ENCODE results near the gene GAB2.
"Not testable (repeated sequence)": the region's sequence is repeated elsewhere in the genome, so short reads cannot be mapped to it uniquely, and the experiment has no call there.

Gene GAB2

GRCh38 chr11:78281511-78281910, 136.1 kb downstream of the GAB2 start:
- no peak for DNase-seq (ENCODE audit: low read depth in 2 of 3, low spot score in 2 of 3)

- no peak for DNase-seq (ENCODE audit: low read depth in 2 of 3, low spot score in 2 of 3)
These were observed 140.2 kb downstream of the GAB2 start for GRCh38 chr11:78277314-78277994.

DNA sequence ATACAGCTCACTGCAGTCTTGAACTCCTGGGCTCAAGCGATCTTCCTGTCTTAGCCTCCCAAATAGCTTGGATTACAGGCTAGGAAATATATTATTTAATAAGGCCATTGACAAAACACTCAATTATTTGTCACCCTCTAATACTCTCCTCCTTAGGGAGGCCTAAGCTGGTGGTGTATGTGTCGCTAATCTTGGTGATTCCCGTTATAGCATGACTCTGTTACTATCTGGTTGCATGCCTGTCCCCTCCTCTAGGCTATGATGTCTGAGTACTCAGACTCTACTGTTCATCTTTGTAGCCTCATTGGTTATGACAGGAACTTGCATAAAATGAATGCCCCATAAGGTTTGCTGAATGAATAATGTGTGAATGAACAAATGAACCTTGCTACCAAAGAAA, 141.3 kb downstream of the GAB2 start:
- DNase-seq (ENCODE audit: low read depth in 2 of 3, low spot score in 2 of 3): no peak

- DNase-seq (ENCODE audit: low read depth in 2 of 3, low spot score in 2 of 3): no peak
These were observed 142.9 kb downstream of the GAB2 start for GRCh38 chr11:78274739-78275138.

DNA sequence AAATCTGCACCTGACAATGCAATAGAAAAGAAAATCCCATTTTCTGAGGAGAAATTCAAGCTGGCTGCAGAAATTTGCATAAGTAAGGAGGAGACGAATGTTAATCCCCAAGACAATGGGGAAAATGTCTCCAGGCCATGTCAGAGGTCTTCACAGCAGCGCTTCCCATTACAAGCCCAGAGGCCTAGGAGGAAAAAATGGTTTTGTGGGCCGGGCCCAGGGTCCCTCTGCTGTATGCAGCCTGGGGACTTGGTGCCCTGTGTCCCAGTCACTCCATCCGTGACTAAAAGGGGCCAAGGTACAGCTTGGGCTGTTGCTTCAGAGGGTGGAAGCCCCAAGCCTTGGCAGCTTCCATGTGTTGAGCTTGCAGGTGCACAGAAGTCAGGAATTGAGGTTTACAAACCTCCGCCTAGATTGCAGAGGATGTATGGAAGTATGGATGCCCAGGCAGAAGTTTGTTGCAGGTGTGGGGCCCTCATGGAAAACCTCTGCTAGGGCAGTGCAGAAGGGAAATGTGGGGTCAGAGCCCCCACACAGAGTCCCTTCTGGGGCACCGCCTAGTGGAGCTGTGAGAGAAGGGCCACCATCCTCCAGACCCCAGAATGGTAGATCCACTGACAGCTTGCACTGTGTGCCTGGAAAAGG, 144.9 kb downstream of the GAB2 start:
- not testable (repeated sequence) for DNase-seq (ENCODE audit: low read depth in 2 of 3, low spot score in 2 of 3)

DNA sequence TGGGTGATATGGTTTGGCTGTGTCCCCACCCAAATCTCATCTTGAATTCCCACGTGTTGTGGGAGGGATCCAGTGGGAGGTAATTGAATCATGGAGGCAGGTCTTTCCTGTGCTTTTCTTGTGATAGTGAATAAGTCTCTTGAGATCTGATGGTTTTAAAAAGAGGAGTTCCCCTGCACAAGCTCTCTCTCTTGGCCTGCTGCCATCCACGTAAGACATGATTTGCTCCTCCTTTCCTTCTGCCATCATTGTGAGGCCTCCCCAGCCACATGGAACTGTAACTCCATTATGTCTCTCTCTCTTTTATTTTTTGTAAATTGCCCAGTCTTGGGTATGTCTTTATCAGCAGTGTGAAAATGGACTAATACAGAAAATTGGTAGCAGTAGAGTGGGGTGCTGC, 145.8 kb downstream of the GAB2 start:
- DNase-seq (ENCODE audit: low read depth in 2 of 3, low spot score in 2 of 3): not testable (repeated sequence)

GRCh38 chr11:78270971-78271370, 146.6 kb downstream of the GAB2 start:
- no peak for DNase-seq (ENCODE audit: low read depth in 2 of 3, low spot score in 2 of 3)

GRCh38 chr11:78269806-78270205, 147.8 kb downstream of the GAB2 start:
- DNase-seq (ENCODE audit: low read depth in 2 of 3, low spot score in 2 of 3): no peak

- DNase-seq (ENCODE audit: low read depth in 2 of 3, low spot score in 2 of 3): no peak
These were observed 148.8 kb downstream of the GAB2 start for GRCh38 chr11:78268591-78269410.

DNA sequence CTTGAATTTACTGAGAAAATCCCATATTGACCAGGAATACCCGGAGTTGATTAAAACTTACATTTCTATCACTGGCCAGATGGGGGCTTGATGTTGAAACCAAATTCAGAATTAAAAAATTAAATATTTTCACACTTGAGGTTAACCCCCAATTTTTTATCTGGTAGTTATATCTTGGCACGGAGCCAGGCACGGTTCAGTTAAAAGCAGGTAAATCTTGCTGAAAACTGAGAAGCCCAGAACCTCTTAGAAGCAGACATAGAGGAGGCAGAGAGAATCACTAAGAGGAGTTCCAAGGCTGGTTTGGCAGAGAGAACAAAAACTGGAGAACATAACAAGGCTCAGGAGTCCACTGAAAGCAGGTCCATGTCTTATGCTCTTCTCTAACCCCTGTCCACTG, 151.2 kb downstream of the GAB2 start:
- DNase-seq (ENCODE audit: low read depth in 2 of 3, low spot score in 2 of 3): no peak

DNA sequence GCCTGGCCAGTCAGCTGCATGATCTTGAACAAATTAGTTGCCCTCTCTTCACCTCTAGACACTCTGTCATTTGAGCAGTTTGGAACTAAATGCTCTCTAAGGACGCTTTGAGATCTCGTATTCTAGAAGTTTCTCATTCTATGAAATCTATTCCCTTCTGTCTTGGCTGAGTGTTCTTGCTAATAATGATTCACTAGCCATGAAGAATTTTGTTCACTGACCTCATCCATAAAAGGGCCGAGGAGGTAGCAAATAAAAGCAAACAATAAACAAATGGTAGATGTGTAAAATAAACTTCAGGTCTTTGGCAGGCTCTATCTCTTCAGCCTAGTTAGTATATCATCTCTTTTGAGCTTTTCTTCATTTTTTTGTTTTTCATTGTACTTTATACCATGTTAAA, 152.3 kb downstream of the GAB2 start:
- DNase-seq (ENCODE audit: low read depth in 2 of 3, low spot score in 2 of 3): no peak

- DNase-seq (ENCODE audit: low read depth in 2 of 3, low spot score in 2 of 3): no peak
These were observed 154.9 kb downstream of the GAB2 start for GRCh38 chr11:78262691-78263090.

GRCh38 chr11:78262238-78262637, 155.4 kb downstream of the GAB2 start:
- DNase-seq (ENCODE audit: low read depth in 2 of 3, low spot score in 2 of 3): no peak

- DNase-seq (ENCODE audit: low read depth in 2 of 3, low spot score in 2 of 3): no peak
These were observed 155.8 kb downstream of the GAB2 start for GRCh38 chr11:78261828-78262227.

DNA sequence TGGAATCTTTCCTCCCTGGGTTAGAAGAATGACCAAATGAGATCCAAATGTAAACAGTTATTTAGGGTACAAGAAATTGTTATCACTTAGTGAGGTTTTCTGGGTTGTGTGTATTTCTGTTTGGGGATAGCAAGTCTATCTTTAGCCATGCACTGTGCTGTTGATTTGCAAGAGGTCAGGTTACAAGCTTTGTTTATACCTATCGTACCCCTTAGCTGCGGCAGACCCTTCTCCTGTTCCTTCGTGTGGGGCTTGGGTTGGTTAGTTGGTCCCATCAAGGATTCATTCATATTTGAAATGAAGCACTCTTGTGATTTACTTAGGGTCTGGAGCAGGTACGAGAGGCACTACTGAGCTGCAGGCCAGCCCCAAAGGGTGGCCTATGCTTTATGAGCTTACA, 156.3 kb downstream of the GAB2 start:
- no peak for DNase-seq (ENCODE audit: low read depth in 2 of 3, low spot score in 2 of 3)

DNA sequence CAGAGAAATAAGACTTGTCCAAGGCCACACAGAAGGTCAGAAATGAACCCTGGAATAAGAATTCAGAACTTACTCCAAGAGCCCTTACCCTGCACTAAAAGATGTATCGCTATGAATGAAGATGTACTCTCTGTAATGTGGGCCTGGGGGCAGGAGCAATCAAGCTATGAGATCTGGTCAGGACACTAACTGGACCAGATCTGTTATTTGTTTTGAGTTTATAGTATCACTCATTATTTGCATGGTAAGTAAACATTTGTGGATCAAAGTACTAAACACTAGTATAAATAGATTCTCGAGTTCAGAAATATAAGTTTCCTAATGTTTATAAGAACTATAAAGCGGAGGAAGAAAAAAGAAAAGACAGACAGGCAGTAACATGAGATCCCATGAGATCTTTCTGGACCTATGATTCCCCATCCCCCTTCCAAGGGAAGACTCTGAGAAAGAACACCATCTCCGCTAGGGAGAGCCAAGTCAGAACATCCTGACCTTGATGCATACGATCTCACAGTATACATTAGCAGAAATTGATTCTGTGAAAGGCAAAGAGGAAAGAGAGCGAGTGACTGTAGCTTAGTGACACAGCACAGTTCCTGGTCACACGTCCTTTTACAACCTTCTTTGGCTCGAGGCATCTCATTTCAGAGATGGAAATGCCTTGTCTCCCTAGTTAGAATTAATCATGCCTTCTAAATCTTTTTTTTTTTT, 157.7 kb downstream of the GAB2 start:
- DNase-seq (ENCODE audit: low read depth in 2 of 3, low spot score in 2 of 3): no peak

DNA sequence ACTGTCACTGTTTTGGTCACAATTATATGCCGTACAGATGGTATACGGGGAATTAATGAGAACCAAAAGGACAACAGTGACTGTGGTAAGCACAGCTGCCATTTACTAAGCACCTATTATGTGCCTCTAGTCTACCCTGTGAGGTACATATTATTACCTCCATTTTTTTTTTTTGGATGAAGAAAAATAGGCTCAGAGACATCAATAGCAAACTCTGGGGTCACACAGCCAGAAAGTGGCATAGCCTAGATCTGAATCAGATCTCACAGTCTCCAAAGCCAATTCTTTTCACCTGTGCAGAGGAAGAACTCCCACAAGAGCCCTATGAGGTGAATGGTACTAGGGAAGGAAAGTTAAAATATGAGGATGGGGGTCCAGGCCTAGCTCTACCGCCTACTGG, 160.0 kb downstream of the GAB2 start:
- no peak for DNase-seq (ENCODE audit: low read depth in 2 of 3, low spot score in 2 of 3)

DNA sequence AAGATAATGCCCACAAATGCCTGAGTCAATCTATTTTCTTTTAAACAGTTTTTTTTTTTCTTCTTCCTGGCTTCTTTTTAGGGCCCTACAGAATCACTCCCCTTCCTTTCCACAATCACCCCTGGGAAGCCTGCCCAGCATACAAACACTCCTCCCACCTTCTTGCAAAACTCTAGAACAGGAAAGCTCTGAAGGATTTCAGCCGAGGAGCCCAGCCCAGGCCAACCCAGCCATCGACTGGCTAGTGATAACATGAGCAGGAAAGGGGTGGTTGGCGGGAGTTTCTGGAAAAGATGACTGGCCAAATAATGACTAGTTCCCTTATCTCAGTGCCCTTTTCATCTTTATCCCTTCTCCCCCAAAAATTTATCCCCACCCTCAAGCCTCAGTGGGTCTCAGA, 160.7 kb downstream of the GAB2 start:
- no peak for DNase-seq (ENCODE audit: low read depth in 2 of 3, low spot score in 2 of 3)

GRCh38 chr11:78255919-78256318, 161.7 kb downstream of the GAB2 start:
- no peak for DNase-seq (ENCODE audit: low read depth in 2 of 3, low spot score in 2 of 3)

DNA sequence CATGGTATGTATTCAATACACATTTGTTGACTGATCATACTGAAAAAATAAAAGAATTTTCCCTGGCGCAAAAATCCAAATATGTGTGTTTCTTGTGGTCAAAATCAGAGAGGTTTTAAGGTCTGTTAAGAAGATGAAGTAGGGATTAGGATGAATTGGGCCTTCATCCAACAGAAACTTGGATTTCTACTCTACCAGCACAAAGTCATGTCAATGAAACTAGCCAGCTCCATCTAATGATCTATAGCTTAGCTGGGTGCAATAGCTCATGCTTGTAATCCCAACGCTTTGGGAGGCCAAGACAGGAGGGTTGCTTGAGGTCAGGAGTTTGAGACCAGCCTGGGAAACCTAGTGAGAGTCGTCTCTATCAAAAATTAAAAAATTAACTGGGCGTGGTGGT, 163.4 kb downstream of the GAB2 start:
- DNase-seq (ENCODE audit: low read depth in 2 of 3, low spot score in 2 of 3): no peak

DNA sequence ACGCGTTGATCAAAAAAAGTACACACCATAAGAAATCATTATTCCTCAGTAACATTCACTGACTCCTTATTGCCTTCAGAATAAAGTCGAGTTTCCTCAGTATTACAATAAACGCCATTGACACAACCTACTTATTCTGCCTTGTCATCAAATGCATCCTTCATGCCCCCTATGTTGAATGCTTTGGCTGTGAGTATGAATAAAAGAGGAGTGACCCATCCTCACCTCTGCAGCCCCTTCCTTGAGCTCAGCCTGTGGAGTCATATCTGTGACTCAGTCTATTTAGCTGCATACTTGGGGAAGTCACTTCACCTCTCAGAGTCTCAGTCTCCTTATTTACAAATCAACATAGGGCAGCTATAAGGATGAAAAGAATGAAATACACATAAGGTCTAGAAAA, 163.8 kb downstream of the GAB2 start:
- DNase-seq (ENCODE audit: low read depth in 2 of 3, low spot score in 2 of 3): no peak

All from activated CD8-positive, alpha-beta memory T cell treated with anti-CD3 and anti-CD28 coated beads for 48 hours (primary cell).